ENCODE measurements around the gene AKAP13.
"Not testable (repeated sequence)": the region's sequence is repeated elsewhere in the genome, so short reads cannot be mapped to it uniquely, and the experiment has no call there.

Gene AKAP13

DNA sequence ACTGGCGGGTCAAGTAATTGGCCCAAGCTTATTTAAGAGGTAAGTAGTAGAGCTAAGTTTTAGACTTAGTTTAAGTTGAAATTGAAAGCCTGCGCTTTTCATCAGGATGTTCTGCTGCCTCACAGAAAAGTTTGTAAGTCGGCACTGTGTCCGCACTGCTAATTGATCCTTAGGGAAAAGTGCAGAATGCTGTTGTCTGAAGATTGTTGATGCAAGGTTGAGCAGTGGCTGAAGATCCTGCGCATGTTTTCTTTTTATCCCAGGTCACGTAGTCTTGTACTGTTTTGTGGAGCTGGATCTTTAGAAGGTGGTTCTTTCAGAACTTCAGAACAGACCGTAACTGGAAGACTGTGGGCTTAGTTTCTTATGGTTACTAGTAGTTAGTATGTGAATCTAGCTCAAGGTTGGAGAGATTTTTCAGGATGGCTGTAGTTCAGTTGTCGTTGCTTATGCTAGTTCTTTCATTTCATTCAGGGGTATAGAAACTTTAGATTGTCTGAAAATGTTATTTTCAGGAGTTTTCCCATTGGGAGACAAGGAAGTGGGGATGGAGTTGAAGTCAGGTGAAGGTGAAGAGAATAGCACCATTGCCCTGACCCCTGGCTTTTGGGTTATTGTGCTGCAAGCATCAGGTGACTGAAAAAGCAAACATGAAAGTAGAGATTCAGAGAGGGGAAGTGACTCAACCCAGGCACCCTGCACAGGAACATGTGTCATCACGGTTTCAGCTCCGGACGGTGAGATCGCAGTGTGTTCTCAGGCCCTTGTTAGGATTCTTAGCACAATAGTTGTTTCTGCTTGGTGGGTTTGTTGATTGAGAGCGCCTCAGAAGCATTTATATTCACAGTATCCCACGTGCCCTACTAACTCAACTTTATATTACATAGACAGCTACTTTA is 32.8 kb downstream of the AKAP13 start:
- DNase-seq, result no peak

GRCh38 chr15:85414037-85414436 is 33.6 kb downstream of the AKAP13 start:
- no peak for DNase-seq

- no peak for DNase-seq
Measured at GRCh38 chr15:85414495-85414894, 34.1 kb downstream of the AKAP13 start.

GRCh38 chr15:85414991-85415390 is 34.6 kb downstream of the AKAP13 start:
- DNase-seq, result no peak

DNA sequence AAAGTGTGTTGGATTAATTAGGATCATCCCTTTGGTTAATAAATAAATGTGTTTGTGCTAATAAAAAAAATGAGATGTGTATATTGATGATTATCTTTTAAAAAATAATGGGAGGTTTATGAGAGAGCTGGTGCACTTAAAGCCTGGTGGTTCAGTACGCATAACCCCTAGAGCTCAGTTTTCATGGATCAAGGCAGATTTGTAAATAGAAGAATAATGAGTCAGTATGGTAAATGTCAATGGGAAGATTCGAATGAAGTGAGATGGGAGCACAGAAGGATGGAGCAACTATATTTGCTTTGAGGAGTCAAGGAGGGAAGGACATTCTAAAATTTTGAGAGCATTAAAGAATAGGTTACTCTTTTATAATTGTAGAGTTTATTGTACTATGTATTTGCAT is 35.4 kb downstream of the AKAP13 start:
- no peak for DNase-seq

GRCh38 chr15:85417276-85417675 is 36.9 kb downstream of the AKAP13 start:
- no peak for DNase-seq

DNA sequence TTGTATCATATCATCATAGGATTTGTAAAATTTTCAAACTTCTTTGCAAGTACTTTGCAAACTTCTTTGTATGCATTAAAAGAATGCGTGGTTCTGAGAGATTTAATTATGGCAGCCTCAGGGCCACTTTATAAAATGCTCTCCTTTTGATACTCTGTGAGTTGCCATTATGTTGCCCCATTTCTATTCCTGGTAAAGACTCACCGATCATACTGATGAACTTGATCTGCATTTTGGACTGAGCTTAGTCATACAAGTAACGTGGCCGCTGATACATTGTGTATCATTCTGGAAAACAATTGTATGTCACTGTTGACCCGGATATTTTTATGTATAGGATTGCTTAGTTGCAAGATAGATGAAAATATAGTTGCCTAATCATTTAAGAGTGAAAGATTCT is 38.8 kb downstream of the AKAP13 start:
- DNase-seq, result no peak

DNA sequence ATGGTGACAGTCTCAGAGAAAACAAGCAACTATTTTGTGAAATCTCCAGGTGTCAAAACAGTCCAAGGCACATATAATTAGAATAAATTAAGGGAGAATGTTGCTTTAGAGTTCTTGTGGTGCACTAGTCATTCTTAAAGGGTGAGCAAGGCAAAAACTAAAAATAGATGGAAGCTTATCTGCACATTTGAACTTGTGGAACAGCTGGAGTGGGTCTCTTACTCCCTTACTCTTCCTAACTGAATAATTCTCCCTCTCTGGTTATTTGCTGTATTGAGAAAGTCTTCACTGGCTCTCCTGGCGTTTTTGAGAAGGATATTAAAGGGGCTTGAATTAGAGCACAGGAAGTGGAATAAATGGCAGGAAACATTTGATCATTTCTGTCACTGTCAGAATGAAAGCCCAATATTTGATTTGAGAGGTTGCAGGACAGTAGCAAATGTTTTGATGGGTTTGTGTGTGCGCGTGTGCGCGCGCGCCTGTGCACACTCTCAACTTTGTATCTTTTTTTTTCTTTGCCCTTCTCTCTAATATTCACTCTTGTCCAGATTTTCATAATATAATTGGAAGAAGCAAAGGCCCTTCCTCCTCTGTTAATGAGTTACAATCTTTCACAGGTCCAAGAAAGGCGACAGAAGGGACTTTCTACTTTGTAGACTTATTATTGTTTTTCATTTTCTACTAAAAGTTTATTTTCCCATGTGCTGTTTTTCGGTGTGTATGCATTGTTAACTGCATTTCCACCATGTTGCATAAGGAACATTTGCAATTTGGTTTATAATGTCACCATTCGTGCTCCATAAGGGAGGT is 40.9 kb downstream of the AKAP13 start:
- DNase-seq, result no peak

DNA sequence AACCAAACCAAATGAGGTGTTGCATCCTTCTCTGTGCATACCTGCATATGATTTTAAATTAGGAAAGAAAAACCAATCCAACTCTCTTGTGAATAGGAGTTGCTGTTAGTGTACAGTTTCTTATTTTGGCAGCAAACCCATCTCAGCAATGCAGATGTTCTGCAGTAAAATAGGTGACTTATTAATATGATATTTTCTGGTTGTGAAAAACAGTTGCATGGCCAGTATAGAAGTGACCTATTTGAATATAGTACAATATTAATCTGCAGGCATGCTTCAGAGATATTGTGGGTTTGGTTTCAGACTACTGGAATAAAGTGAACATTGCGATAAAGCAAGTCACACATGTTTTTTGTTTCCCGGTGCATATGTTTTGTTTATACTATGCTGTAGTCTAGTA is 42.2 kb downstream of the AKAP13 start:
- DNase-seq, result no peak

DNA sequence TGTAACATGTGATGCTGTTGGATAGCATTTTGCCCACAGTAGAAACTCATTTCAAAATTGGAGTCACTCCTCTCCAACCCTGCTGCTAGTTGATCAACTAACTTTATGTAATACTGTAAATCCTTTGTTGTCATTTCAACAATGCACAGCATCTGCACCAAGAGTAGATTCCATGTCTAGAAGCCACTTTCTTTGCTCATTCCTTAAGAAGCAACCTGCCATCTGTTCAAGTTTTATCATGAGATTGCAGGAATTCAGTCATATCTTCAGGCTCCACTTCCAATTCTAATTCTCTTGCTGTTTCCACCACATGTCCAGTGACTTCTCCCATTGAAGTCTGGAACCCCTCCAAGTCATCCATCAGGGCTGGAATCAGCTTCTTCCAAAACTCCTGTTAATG is 42.9 kb downstream of the AKAP13 start:
- DNase-seq, result no peak

GRCh38 chr15:85424154-85424553 is 43.8 kb downstream of the AKAP13 start:
- no peak for DNase-seq

GRCh38 chr15:85426481-85426880 is 46.1 kb downstream of the AKAP13 start:
- no peak for DNase-seq

GRCh38 chr15:85427286-85428028 is 47.1 kb downstream of the AKAP13 start:
- DNase-seq, result no peak

DNA sequence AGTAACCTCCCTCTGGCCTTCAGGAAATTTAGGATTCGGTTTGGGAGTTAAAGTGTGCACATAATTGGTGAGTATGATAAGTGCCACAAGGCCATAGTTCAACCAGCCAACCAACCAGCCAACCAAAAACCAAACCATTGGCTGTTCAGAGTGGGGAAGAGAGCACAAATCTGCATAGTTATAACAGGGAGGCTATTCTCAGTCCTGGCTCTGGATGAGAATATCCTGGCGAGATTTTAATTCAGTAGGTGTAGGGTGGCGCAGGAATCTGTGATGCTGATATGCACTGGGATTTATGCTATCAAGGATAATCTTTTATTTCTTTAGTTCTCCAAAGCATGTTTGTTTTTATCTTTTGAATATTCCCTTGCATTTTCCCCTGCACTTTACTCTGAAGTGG is 49.1 kb downstream of the AKAP13 start:
- DNase-seq, result no peak

- no peak for DNase-seq
Measured at GRCh38 chr15:85430406-85431204, 50.2 kb downstream of the AKAP13 start.

DNA sequence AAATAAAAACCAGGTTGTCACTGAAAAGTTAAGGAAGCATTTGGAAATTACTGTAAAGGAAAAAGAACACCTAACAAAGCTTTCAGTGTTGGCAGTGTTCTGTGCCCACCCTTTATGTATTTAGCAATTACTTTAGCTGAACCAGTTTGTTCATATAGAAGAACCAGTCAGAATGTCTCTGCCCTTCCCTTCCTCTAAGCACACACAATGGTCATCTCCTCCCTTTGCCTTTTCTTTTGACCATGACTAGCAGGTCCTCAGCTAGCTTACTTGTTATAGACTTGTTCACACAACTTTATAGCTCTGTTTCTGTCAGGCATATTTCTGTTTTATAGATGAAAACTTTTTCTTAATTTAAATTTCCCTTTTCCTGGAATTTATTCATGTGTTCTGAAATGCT is 59.6 kb downstream of the AKAP13 start:
- no peak for DNase-seq

GRCh38 chr15:85440451-85440850 is 60.0 kb downstream of the AKAP13 start:
- DNase-seq, result no peak

- DNase-seq, result not testable (repeated sequence)
Measured at GRCh38 chr15:85441854-85442253, 61.5 kb downstream of the AKAP13 start.

DNA sequence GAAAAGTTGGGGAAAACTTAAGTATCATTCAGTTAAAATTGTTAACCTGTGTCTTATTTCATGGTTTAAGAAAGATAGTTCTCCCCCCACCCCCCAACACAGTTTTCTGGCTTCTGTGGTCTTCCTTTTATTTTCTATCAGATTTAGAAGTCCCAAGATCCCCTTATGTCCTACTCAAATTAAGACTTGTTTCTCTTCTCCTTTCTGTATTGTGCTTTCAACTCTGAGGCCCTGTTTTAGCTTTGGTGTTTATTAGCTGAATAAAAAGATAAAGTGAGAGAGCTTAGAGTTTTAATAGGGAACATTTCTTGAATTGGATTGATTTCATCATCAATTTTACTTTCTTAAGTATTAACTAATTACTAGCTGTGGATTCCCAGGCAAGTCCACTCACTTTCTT is 62.6 kb downstream of the AKAP13 start:
- no peak for DNase-seq

- no peak for DNase-seq
Measured at GRCh38 chr15:85443593-85444087, 63.2 kb downstream of the AKAP13 start.

- no peak for DNase-seq
Measured at GRCh38 chr15:85444122-85444745, 63.8 kb downstream of the AKAP13 start.

- DNase-seq, result no peak
Measured at GRCh38 chr15:85445361-85445760, 65.0 kb downstream of the AKAP13 start.

All from cortex of kidney (tissue), 1 donor.